NB4 (cell line): Measurements from ENCODE around the gene LRTM1.

Experiments
- DNase-seq: peaks from one replicate; pipeline ENCODE4 v3.0.0; 2010; ENCODE audit warnings: low read depth
- H3K4me3 ChIP-seq: one replicate; pipeline ENCODE4 v1.5.1; 2011; ENCODE audit warnings: mild to moderate bottlenecking, low read depth, low read length, moderate library complexity
- CTCF ChIP-seq: IDR thresholded peaks from one replicate; pipeline ENCODE4 v1.5.1; 2012; ENCODE audit warnings: low read depth, low read length
- MAX ChIP-seq: IDR thresholded peaks from 2 replicates; pipeline ENCODE4 v1.6.1; 2011; ENCODE audit warnings: low read depth, low read length
- MYC ChIP-seq: IDR thresholded peaks from 2 replicates; pipeline ENCODE4 v1.6.1; 2011; ENCODE audit warnings: low read depth, low read length
- POLR2A ChIP-seq: IDR thresholded peaks from 2 replicates; pipeline ENCODE4 v1.6.1; 2011; ENCODE audit warnings: mild to moderate bottlenecking; ENCODE audit not compliant: insufficient read length; ENCODE audit errors: extremely low read depth

Gene LRTM1

GRCh38 chr3:54906763-54907162 is 21.1 kb downstream of the LRTM1 start:
- no peak overlapping the region for H3K4me3 ChIP-seq
- TF ChIP-seq POLR2A (no peak), CTCF (no peak), MAX (no peak), MYC (no peak)
- no peak for DNase-seq

GRCh38 chr3:54905920-54906319 is 21.9 kb downstream of the LRTM1 start:
- no peak overlapping the region for H3K4me3 ChIP-seq
- TF ChIP-seq MAX = no peak
- no peak for TF ChIP-seq CTCF
- TF ChIP-seq MYC = no peak
- TF ChIP-seq POLR2A = no peak
- DNase-seq = no peak

GRCh38 chr3:54905261-54905888 is 22.5 kb downstream of the LRTM1 start:
- no peak overlapping the region for H3K4me3 ChIP-seq
- no peak for TF ChIP-seq MYC
- no peak for TF ChIP-seq POLR2A
- no peak for TF ChIP-seq MAX
- no peak for TF ChIP-seq CTCF
- DNase-seq = no peak

GRCh38 chr3:54901906-54902685 is 25.8 kb downstream of the LRTM1 start:
- TF ChIP-seq CTCF (no peak), MYC (no peak), POLR2A (no peak), MAX (no peak)
- DNase-seq = no peak
- no peak overlapping the region for H3K4me3 ChIP-seq

- TF ChIP-seq POLR2A (no peak), MYC (no peak), MAX (no peak), CTCF (no peak)
- no peak for DNase-seq
- no peak overlapping the region for H3K4me3 ChIP-seq
These were observed 26.8 kb downstream of the LRTM1 start for GRCh38 chr3:54900838-54901591.
